ENCODE data around the gene GYG2. TPM values are rescaled to one million over a fixed set of nuclear protein-coding genes. Genes with fewer than 3 reads are reported as not detected.
"Not testable (repeated sequence)": the region's sequence is repeated elsewhere in the genome, so short reads cannot be mapped to it uniquely, and the experiment has no call there.

Gene GYG2
- total and polyA plus RNA-seq, 2 of the 8 experiments (the other 6 are each of a cell fraction or from before 2014, with no cell fraction given): 52.8 to 65.3 TPM

GRCh38 chrX:2890536-2891460, 62.1 kb downstream of the GYG2 start:
- H4K91ac ChIP-seq (replicated peaks; ENCODE audit: insufficient read length, low read length); H3K9ac ChIP-seq (replicated peaks in 1 of 4; ENCODE audit: extremely low read depth in 1 of 4, low read depth in 3 of 4, low read length in 3 of 4); H4K8ac ChIP-seq (ENCODE audit: extremely low read depth, insufficient read depth, low read length); H3K79me1 ChIP-seq (ENCODE audit: low read depth, low read length); H3K4ac ChIP-seq (replicated peaks; ENCODE audit: insufficient read length, low read depth, low read length); H2BK5ac ChIP-seq (ENCODE audit: low read depth, low read length); H2BK15ac ChIP-seq (ENCODE audit: low read length); H2AK5ac ChIP-seq (ENCODE audit: low read depth, low read length); H3K27ac ChIP-seq (ENCODE audit: low read depth, low read length); DNase-seq (ENCODE audit: low read depth in 1 of 2, low spot score in 2 of 2); H2BK20ac ChIP-seq (ENCODE audit: low read length); H2BK12ac ChIP-seq (ENCODE audit: low read depth, low read length); H3K14ac ChIP-seq (ENCODE audit: insufficient read length); H2AFZ ChIP-seq (ENCODE audit: low read length); H3K79me2 ChIP-seq (ENCODE audit: control insufficient read depth in 1 of 2, insufficient read depth in 2 of 2, low read length in 2 of 2); H3K9me3 ChIP-seq (ENCODE audit: insufficient read depth in 2 of 2, low read depth in 1 of 2, low read length in 1 of 2); H3K23me2 ChIP-seq (ENCODE audit: low read depth, low read length); H3K56ac ChIP-seq (replicated peaks; ENCODE audit: insufficient read length, low read depth, low read length); CTCF ChIA-PET (ENCODE audit: partially characterized antibody); H3K18ac ChIP-seq (ENCODE audit: extremely low read depth, low read length); H3K4me1 ChIP-seq (replicated peaks in 1 of 4; ENCODE audit: control insufficient read depth in 3 of 4, insufficient read depth in 4 of 4, low read length in 3 of 4); H4K20me1 ChIP-seq (replicated peaks in 1 of 2; ENCODE audit: control insufficient read depth in 1 of 2, insufficient read depth in 2 of 2, low read length in 2 of 2); H3K27me3 ChIP-seq (replicated peaks in 1 of 4; ENCODE audit: control insufficient read depth in 3 of 4, extremely low read depth in 1 of 4, insufficient read depth in 3 of 4, low read length in 3 of 4); H3K23ac ChIP-seq (ENCODE audit: insufficient read length); H4K5ac ChIP-seq (ENCODE audit: insufficient read length, low read depth, low read length); H3K36me3 ChIP-seq (ENCODE audit: control insufficient read depth in 2 of 4, insufficient read depth in 4 of 4, low read length in 3 of 4); H2BK120ac ChIP-seq (replicated peaks; ENCODE audit: low read depth, low read length); H3K4me3 ChIP-seq (ENCODE audit: extremely low read depth in 1 of 4, insufficient read depth in 2 of 4, low read depth in 3 of 4, low read length in 4 of 4): not testable (repeated sequence)
- POLR2A ChIA-PET (ENCODE audit: partially characterized antibody): interaction anchor here (1.0 to 1.2 kb wide), 2 partner anchors 37 to 94 kb away, joined by 3 to 4 read pairs; no protein-coding TSS in a partner anchor
- peak; percentile 72 for FAIRE-seq
- 85% methylated on average over 18 of the region's 22 CpGs; no CpG with 5 or more reads in 1 of the 2 experiments for WGBS, 2 experiments (ENCODE audit: extremely low coverage in 1 of 2, insufficient coverage in 1 of 2, insufficient read length in 1 of 2, insufficient replicate concordance in 2 of 2, low coverage in 1 of 2, low lambda C conversion rate in 2 of 2, missing lambda C conversion rate in 1 of 2)
- H3K4me2 ChIP-seq (ENCODE audit: insufficient read depth in 1 of 2, low read depth in 2 of 2, low read length in 2 of 2): 0 out of 4 replicates have a peak overlapping the region, but pooled peaks of 1 of the 2 experiments have one; percentile 34
